Liver (tissue), 9 donors: ENCODE results near the gene PLK1. TPM values are rescaled to one million over a fixed set of nuclear protein-coding genes. Genes with fewer than 3 reads are reported as not detected.

Experiments used
- DNase-seq: peaks from one replicate; pipeline ENCODE4 v3.0.0-alpha.2; 2017; ENCODE audit warnings: low spot score
- H3K27ac ChIP-seq, 2 donors: one replicate each; pipeline ENCODE4 v1.7.0; 2013; ENCODE audit warnings: inconsistent platforms in 2 of 2, low read length in 2 of 2, control low read depth in 1 of 2, low read depth in 1 of 2, mild to moderate bottlenecking in 1 of 2
- H3K27me3 ChIP-seq, 4 donors: one replicate each; pipeline versions ENCODE4 v1.6.1 to v1.7.0; 2013; ENCODE audit warnings: low read length in 3 of 4, inconsistent platforms in 1 of 4, mild to moderate bottlenecking in 1 of 4, moderate library complexity in 1 of 4; ENCODE audit not compliant: control insufficient read depth in 4 of 4, insufficient read depth in 4 of 4
- H3K36me3 ChIP-seq, 4 donors: one replicate each; pipeline versions ENCODE4 v1.6.1 to v1.7.0; 2013; ENCODE audit warnings: low read length in 3 of 4, mild to moderate bottlenecking in 3 of 4, low read depth in 1 of 4, moderate library complexity in 1 of 4; ENCODE audit not compliant: control insufficient read depth in 4 of 4, insufficient read depth in 3 of 4
- H3K4me1 ChIP-seq, 4 donors: one replicate each; pipeline versions ENCODE4 v1.6.1 to v1.7.0; 2013; ENCODE audit warnings: low read length in 3 of 4, mild to moderate bottlenecking in 3 of 4, moderate library complexity in 1 of 4; ENCODE audit not compliant: control insufficient read depth in 4 of 4, insufficient read depth in 4 of 4
- H3K4me3 ChIP-seq, 3 donors: one replicate each; pipeline versions ENCODE4 v1.6.1 to v1.7.0; 2013; ENCODE audit warnings: low read length in 3 of 3, control low read depth in 1 of 3, low read depth in 1 of 3, mild to moderate bottlenecking in 1 of 3
- H3K9ac ChIP-seq, 2 donors: one replicate each; pipeline ENCODE4 v1.7.0; 2013; ENCODE audit warnings: low read length in 2 of 2, mild to moderate bottlenecking in 2 of 2, moderate library complexity in 2 of 2, control low read depth in 1 of 2, low read depth in 1 of 2
- H3K9me3 ChIP-seq, 4 donors: one replicate each; pipeline versions ENCODE4 v1.6.1 to v1.7.0; 2013; ENCODE audit warnings: low read length in 3 of 4; ENCODE audit not compliant: control insufficient read depth in 4 of 4
- CTCF ChIP-seq: fragments of 150-350 bp; IDR thresholded peaks from 2 replicates; pipeline ENCODE4 v1.5.1; 2017; ENCODE audit warnings: improper control_type of control experiment, low read depth, low read length; ENCODE audit not compliant: missing input control
- EGR1 ChIP-seq, 2 donors: IDR thresholded peaks; 2 replicates each; pipeline ENCODE4 v1.6.1; 2016 to 2018; ENCODE audit warnings: antibody characterized with exemption in 2 of 2, low read depth in 2 of 2
- FOXA1 ChIP-seq: IDR thresholded peaks from 2 replicates; pipeline ENCODE4 v1.6.1; 2016; ENCODE audit warnings: antibody characterized with exemption
- FOXA2 ChIP-seq: IDR thresholded peaks from 2 replicates; pipeline ENCODE4 v1.6.1; 2016; ENCODE audit warnings: antibody characterized with exemption
- GABPA ChIP-seq, 2 donors: IDR thresholded peaks in 1 of 2; conservative IDR thresholded peaks in 1 of 2; 2 replicates each; pipeline ENCODE4 v1.6.1; 2016; ENCODE audit warnings: antibody characterized with exemption in 2 of 2, mild to moderate bottlenecking in 1 of 2, moderate library complexity in 1 of 2
- HNF4A ChIP-seq, 2 donors: conservative IDR thresholded peaks; 2 replicates each; pipeline ENCODE4 v1.6.1; 2016; ENCODE audit warnings: antibody characterized with exemption in 2 of 2, mild to moderate bottlenecking in 2 of 2
- HNF4G ChIP-seq: IDR thresholded peaks from 2 replicates; pipeline ENCODE4 v1.6.1; 2016; ENCODE audit warnings: antibody characterized with exemption
- JUND ChIP-seq, 2 donors: IDR thresholded peaks; 2 replicates each; pipeline ENCODE4 v1.6.1; 2016; ENCODE audit warnings: antibody characterized with exemption in 2 of 2
- MAX ChIP-seq: IDR thresholded peaks from 2 replicates; pipeline ENCODE4 v1.6.1; 2016; ENCODE audit warnings: antibody characterized with exemption
- NR2F2 ChIP-seq: IDR thresholded peaks from 2 replicates; pipeline ENCODE4 v1.6.1; 2016; ENCODE audit warnings: antibody characterized with exemption
- RAD21 ChIP-seq, 2 donors: IDR thresholded peaks; 2 replicates each; pipeline ENCODE4 v1.6.1; 2016; ENCODE audit warnings: antibody characterized with exemption in 2 of 2, mild to moderate bottlenecking in 2 of 2
- RXRA ChIP-seq, 2 donors: IDR thresholded peaks; 2 replicates each; pipeline ENCODE4 v1.6.1; 2017 to 2018; ENCODE audit warnings: antibody characterized with exemption in 2 of 2, mild to moderate bottlenecking in 1 of 2
- SP1 ChIP-seq: IDR thresholded peaks from 2 replicates; pipeline ENCODE4 v1.6.1; 2018; ENCODE audit warnings: antibody characterized with exemption, mild to moderate bottlenecking
- TAF1 ChIP-seq: conservative IDR thresholded peaks from 2 replicates; pipeline ENCODE4 v1.6.1; 2016; ENCODE audit warnings: antibody characterized with exemption, mild to moderate bottlenecking
- YY1 ChIP-seq: IDR thresholded peaks from 2 replicates; pipeline ENCODE4 v1.6.1; 2016; ENCODE audit warnings: antibody characterized with exemption, mild to moderate bottlenecking
- ZBTB33 ChIP-seq: IDR thresholded peaks from 2 replicates; pipeline ENCODE4 v1.6.1; 2016; ENCODE audit warnings: antibody characterized with exemption
- WGBS: extraction: QIAGEN DNeasy Blood & Tissue Kit; methylation state at CpG from one replicate; pipeline ENCODE4 v1.1.7; 2013; 5-methylcytosine and 5-hydroxymethylcytosine counted together
- polyA plus RNA-seq, 2 donors: library from polyadenylated mRNA; stranded (reverse) in 1 of 2; unstranded in 1 of 2; fragments of 200-250 nt in 1 of 2; fragments of >200 nt in 1 of 2; fragmentation: Nextera tagmentation in 1 of 2; extraction: Ambion mirVana in 1 of 2; gene quantifications; one replicate each; pipeline versions ENCODE4 v1.2.1 to v1.2.3, GENCODE V29; 2013 to 2015
- total RNA-seq, 2 donors: library from RNA; depleted of rRNA; stranded (reverse); fragments of >200 nt; gene quantifications; one replicate each; pipeline ENCODE4 v1.2.3, GENCODE V29; 2014
- TF ChIP-seq, protein P1 (sequence below): IDR thresholded peaks from 2 replicates; pipeline ENCODE4 v1.6.1; 2016; ENCODE audit warnings: antibody characterized with exemption, mild to moderate bottlenecking
- TF ChIP-seq, protein P2 (sequence below): IDR thresholded peaks from 2 replicates; pipeline ENCODE4 v1.6.1; 2016; ENCODE audit warnings: antibody characterized with exemption
- donor health status: healthy.
- donor health status: healthy.
- donor health status: healthy.
- donor health status: healthy.
- donor health status: healthy.

The PLK1 gene
- total and polyA plus RNA-seq, 4 donors, result 0.33 to 30.3 (median 2.3) TPM

GRCh38 chr16:23729503-23730424, 51.1 kb downstream of the PLK1 start:
- H3K9ac ChIP-seq, result no peak overlapping the region
- 71% methylated on average over 12 of the region's 12 CpGs for WGBS
- TF ChIP-seq HNF4G (no peak), JUND (IDR thresholded peaks at IDR 0.05) (no peak), EGR1 (IDR thresholded peaks at IDR 0.05; ENCODE audit: low read depth in 2 of 2) (no peak), RXRA (IDR thresholded peaks at IDR 0.05) (no peak), MAX (no peak), RAD21 (IDR thresholded peaks at IDR 0.05) (no peak), TAF1 (no peak), GABPA (IDR thresholded peaks at IDR 0.05 in 1 of 2, conservative IDR thresholded peaks at IDR 0.05 in 1 of 2) (no peak), FOXA2 (no peak), CTCF (no peak), ZBTB33 (no peak), NR2F2 (no peak), YY1 (no peak), HNF4A (conservative IDR thresholded peaks at IDR 0.05) (no peak), SP1 (no peak), FOXA1 (no peak)
- TF ChIP-seq, protein P1, sequence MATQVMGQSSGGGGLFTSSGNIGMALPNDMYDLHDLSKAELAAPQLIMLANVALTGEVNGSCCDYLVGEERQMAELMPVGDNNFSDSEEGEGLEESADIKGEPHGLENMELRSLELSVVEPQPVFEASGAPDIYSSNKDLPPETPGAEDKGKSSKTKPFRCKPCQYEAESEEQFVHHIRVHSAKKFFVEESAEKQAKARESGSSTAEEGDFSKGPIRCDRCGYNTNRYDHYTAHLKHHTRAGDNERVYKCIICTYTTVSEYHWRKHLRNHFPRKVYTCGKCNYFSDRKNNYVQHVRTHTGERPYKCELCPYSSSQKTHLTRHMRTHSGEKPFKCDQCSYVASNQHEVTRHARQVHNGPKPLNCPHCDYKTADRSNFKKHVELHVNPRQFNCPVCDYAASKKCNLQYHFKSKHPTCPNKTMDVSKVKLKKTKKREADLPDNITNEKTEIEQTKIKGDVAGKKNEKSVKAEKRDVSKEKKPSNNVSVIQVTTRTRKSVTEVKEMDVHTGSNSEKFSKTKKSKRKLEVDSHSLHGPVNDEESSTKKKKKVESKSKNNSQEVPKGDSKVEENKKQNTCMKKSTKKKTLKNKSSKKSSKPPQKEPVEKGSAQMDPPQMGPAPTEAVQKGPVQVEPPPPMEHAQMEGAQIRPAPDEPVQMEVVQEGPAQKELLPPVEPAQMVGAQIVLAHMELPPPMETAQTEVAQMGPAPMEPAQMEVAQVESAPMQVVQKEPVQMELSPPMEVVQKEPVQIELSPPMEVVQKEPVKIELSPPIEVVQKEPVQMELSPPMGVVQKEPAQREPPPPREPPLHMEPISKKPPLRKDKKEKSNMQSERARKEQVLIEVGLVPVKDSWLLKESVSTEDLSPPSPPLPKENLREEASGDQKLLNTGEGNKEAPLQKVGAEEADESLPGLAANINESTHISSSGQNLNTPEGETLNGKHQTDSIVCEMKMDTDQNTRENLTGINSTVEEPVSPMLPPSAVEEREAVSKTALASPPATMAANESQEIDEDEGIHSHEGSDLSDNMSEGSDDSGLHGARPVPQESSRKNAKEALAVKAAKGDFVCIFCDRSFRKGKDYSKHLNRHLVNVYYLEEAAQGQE, result no peak
- TF ChIP-seq, protein P2, sequence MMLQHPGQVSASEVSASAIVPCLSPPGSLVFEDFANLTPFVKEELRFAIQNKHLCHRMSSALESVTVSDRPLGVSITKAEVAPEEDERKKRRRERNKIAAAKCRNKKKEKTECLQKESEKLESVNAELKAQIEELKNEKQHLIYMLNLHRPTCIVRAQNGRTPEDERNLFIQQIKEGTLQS, result no peak
- H3K4me3 ChIP-seq, result no peak overlapping the region
- H3K4me1 ChIP-seq, result no peaks in the 10 kb centered on the region
- no peak for DNase-seq
- H3K36me3 ChIP-seq, result no peaks in the 10 kb centered on the region
- no peaks in the 10 kb centered on the region for H3K9me3 ChIP-seq
- no peak overlapping the region for H3K27ac ChIP-seq
- H3K27me3 ChIP-seq, result no peaks in the 10 kb centered on the region
